T1000 (cell line): ENCODE measurements around the gene KAZN.

Experiments used
- DNase-seq: peaks from one replicate; lab custom pipeline; 2025; ENCODE audit warnings: mixed read lengths; lab: John Stamatoyannopoulos, UW

The KAZN gene

GRCh38 chr1:14826172-14826636 is 227.7 kb downstream of the KAZN start:
- DNase-seq: no peak

- no peak for DNase-seq
Measured at GRCh38 chr1:14826731-14827326, 228.3 kb downstream of the KAZN start.

GRCh38 chr1:14827870-14828269 is 229.4 kb downstream of the KAZN start:
- no peak for DNase-seq

- no peak for DNase-seq
Measured at GRCh38 chr1:14828665-14829064, 230.2 kb downstream of the KAZN start.

- no peak for DNase-seq
Measured at GRCh38 chr1:14835725-14836124, 237.2 kb downstream of the KAZN start.

- no peak for DNase-seq
Measured at GRCh38 chr1:14836426-14837140, 238.1 kb downstream of the KAZN start.

- no peak for DNase-seq
Measured at GRCh38 chr1:14840374-14840773, 241.9 kb downstream of the KAZN start.

- DNase-seq: no peak
Measured at GRCh38 chr1:14841456-14841855, 243.0 kb downstream of the KAZN start.

GRCh38 chr1:14841951-14842350 is 243.5 kb downstream of the KAZN start:
- DNase-seq: no peak

GRCh38 chr1:14842361-14842760 is 243.9 kb downstream of the KAZN start:
- no peak for DNase-seq

- no peak for DNase-seq
Measured at GRCh38 chr1:14842891-14843290, 244.4 kb downstream of the KAZN start.

- no peak for DNase-seq
Measured at GRCh38 chr1:14843525-14843924, 245.0 kb downstream of the KAZN start.

GRCh38 chr1:14844356-14844755 is 245.9 kb downstream of the KAZN start:
- no peak for DNase-seq

- DNase-seq: no peak
Measured at GRCh38 chr1:14844923-14845617, 246.6 kb downstream of the KAZN start.

GRCh38 chr1:14845851-14846250 is 247.4 kb downstream of the KAZN start:
- no peak for DNase-seq

GRCh38 chr1:14846688-14847087 is 248.2 kb downstream of the KAZN start:
- no peak for DNase-seq

GRCh38 chr1:14848203-14848602 is 249.7 kb downstream of the KAZN start:
- no peak for DNase-seq

GRCh38 chr1:14848625-14849024 is 250.1 kb downstream of the KAZN start:
- no peak for DNase-seq

- DNase-seq: no peak
Measured at GRCh38 chr1:14849038-14849437, 250.6 kb downstream of the KAZN start.

- no peak for DNase-seq
Measured at GRCh38 chr1:14850563-14850962, 252.1 kb downstream of the KAZN start.

GRCh38 chr1:14851760-14852159 is 253.3 kb downstream of the KAZN start:
- DNase-seq: no peak

- no peak for DNase-seq
Measured at GRCh38 chr1:14852291-14852690, 253.8 kb downstream of the KAZN start.

- DNase-seq: no peak
Measured at GRCh38 chr1:14853518-14853917, 255.0 kb downstream of the KAZN start.
